ENCODE data around the gene ZNF710.

Gene ZNF710

DNA sequence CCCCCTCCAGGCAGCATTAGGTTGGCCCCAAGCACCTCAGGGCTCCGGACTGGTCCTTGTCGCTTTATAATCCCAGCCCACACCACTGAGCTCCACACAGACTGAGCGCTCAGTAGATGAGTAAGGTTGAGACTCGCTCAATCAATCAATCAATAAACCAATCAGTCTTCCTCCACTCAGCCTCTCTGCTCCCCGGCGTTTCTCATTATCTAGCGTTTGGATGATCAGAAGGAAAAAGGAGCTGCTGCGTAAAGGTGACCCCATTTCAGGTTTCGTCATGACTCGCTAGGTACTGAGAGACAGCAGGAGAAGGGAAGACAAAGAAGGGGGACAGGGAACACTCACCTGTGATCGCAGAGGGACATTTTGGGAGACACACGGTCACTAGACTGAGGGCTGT is 41.2 kb downstream of the ZNF710 start:
- DNase-seq, result no peak

DNA sequence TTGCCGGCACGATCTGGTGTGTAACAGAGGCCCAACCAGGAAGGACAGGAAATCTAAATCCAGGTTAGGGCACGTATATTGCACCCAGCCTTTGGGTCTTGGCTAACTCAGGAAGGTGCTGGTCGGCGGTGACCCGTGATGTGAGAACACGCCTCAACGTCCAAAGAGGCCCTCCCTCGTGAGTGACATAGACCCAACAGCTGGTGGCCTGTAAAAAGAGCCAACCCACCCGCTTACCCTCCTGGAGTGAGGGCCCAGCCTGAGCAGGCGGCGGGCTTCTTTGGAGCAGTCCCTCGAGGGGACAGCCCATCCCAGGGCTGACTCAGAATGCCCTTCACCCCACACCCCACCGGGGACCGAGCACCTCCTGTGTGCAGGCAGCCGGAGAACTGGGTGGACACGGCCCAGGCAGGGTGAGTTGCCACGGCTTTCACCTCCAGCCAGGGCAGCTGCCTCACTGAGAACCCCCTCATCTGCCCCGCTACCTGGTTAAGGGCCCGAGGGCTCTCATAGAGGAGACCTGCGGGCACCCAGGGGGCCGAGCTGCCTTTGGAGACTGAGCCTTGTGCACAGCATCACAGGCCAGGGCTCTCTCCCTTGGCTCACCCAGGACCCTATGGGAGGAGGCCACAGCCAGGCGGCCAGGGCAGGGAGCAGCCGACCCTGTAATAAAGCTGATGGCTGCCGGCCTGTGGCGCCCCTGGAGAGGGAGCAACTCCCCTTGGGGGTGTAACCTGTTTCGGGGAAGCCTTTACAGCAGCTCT is 41.8 kb downstream of the ZNF710 start:
- no peak for DNase-seq

DNA sequence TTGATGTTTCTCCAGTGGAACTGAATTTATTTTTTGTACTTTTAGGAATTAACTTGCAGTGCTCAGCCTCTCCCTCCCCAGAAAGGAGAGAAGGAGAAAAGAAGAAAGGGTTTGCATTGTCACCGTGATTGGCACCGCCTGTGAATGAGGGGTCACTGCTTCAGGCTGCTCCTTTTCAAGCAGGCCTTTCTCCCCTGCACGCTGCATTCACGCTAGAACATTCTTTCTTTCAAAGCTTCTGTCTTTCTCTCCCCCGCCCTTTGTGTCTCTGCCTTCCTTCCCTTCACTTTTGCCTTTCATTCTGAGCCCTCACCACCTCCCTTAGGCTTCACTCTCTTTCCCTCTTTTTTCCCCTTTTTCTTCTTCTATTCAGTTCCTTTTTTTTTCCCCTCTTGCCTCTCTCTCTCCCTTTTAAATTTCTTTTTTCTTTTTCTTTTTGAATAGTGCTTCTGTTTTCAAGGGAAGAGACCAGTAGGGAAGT is 42.4 kb downstream of the ZNF710 start:
- peak; percentile 43 for DNase-seq

DNA sequence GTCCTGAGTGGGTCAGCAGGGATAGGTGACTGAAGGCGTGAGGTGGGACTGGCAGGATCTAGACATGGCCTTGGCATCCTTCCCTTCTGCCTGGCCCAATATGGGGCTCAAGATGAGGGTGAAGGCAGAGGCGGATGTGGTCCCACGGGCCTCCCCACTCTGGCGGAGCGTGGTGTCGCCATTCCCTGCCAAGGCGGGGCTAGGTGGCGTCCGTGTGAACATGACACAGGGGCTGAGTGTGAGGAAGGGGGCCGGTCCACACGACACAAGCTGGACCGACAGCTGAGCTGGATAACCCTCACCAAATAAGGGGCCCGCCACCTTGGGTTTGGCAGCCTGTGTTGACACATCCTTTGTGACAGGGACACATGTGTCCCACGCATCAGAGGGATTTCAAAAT is 43.1 kb downstream of the ZNF710 start:
- DNase-seq, result no peak

DNA sequence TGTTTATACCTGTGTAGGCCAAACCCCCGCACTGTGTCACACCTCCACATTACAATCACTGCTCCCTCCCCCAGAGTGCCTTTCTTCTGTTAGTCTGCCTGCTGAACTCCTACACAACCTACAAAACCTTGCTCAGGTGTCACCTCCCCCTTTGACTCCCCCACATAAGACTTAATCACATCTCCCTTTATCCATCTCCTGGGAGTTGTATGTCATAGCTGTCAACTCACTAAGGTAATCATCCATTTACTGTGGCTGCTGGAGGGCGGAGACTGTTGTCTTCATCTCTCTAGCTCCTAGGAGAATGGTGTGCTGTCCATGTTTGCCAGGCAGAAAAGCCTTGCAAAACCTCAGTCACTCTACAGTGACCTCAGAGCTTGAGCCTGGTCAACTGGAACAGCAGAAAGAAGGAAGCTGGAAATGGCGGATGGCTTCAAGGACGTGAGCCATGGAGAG is 43.8 kb downstream of the ZNF710 start:
- no peak for DNase-seq

DNA sequence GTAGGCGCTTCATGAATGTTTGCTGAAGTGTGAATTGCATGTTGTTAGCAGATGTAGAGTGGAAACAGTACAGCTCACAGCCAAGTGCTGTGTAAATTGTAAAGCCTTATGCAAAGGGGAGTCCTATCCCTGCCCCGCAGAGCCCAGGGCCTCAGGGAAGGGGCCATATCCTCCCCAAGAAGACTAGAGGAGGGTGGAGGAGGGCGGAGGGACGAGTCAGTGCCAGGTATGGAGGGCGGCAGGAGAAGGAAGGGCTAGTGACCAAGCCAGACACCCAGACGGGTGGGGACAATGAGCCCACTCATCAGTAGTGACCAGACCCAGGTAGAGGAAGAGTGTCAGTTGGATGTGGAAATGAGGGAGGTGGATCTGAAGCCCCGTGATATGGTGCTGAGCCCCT is 45.2 kb downstream of the ZNF710 start:
- DNase-seq, result no peak

DNA sequence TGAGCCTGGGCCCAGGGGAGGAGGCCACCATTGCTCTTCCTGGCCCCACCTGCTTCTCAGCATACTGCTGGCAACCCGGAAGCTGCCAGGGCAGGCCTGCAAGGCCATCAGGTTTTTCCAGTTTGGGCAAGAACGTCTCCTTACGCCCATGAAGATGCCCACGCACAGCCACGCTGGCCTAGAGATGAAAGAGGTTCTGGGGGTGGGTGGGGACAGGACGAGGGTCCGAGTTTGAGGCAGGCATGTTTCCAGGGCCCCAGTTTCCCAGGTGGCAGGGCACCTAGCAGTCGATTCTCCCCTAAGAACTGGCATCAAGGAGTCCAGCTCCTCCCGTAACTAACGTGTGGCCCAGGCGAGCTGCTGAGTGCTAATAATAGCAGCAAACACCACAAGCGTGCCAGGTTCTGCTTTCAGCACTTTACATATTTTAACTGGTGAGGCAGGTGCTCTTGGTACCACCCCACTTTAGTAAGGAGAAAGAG is 45.8 kb downstream of the ZNF710 start:
- no peak for DNase-seq

DNA sequence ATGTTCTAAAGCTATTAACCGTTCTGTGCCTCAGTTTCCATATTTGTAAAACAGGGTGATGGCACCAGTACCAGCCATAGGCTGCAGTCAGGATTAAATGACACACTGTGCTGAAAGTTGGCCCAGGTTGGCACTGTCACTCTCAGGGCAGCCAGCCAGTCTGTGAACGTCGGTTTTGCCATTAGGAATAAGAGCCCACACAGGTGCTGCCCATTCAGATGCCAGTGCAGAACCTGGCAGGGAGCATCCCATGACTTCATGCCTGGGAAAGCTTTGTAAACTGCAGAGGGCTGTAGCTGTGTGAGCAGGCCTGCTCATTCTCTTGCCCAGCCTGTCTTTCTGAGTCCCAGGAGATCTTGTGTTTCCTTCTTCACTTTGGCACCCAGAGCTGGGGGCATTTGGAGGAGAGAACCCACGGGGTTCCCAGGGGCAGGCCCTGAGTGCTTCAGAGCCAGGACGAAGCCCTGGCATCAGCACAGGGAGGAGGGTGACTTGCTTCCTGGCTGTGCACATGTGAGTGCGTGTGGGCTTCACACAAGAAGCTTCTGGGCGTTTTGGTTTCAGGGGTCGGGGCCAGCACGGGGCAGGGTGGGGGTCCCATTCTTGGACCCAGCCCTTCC is 46.9 kb downstream of the ZNF710 start:
- no peak for DNase-seq

DNA sequence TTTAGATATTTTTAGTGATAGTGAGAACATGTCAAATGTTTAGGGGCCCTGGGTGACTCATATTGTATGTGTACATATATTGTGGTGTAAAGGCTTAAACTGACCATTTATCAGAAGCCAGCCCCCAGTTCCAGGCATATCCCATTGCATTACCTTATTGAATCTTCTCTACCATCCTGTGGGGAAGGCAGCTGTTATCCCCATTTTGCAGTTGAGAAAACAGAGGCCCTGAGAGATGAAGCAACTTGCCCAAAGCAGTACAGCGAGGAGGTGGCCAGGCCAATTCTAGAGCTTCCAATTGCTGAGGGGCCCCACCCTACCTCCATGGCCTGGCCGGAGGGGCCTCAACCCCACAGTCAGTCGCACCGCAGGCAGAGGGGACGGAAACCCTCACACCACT is 47.9 kb downstream of the ZNF710 start:
- DNase-seq, result no peak

DNA sequence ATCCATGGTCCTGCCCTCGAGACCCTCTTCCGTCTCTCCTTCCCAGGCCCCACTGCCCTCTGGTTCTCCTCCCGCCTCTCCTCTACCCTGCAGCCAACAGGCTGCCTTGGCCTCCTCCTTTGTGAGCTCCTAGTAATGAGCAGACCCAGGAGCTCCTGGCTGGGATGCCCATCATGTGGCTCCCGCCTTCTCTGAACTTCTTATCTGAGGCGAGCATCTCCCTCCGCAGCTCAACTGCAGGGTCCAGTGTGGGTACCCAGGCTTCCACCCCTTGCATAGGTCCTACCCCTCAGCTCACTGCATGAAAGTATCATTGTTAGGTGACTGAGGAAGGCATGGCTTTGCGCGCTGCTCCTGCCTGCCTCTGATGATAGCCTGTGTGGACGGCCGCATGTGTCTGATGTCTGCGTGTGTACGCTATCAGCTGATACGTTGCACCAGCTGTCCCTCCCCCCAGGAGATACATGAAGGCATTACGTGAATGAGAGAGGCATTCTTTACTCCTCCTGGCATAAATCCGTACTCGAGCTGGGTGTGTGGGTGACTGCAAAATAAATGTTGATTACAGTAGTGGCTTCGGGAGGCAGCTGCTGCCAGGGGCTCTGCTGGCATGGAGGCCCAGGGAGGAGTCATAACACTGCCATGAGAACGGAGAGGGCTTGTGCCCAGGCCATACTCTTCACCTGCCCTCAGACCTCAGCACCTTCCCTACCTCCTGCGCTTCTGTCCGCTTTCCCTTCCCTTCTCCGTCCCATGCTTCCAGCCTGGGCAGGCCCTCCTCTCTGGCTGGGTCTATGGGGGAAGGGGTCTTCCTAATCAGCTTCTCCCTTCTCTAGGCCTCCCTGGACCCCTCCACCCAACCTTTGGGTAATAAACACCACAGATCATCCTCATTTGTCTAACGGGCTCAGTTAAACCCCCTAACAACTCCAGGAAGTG is 48.8 kb downstream of the ZNF710 start:
- DNase-seq, result no peak

DNA sequence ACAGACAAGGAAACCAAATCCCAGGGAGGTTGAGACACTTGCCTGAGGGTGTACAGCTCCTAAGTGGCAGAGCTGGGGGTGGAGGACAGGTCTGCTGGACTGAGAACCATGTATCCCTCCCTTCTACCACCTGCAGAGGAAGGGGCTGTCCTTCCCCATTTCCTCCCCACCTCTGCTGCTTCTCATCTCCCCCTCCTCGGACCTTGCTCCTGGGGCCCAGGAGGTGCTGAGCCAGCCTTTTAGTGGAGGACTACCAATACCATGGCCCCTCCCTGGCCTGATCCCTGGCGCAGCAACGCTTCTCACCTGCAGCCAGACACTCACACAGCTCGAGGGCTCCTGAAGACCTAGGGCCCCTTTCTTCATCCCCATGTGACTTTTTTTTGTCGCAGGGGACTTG is 50.8 kb downstream of the ZNF710 start:
- DNase-seq, result no peak

DNA sequence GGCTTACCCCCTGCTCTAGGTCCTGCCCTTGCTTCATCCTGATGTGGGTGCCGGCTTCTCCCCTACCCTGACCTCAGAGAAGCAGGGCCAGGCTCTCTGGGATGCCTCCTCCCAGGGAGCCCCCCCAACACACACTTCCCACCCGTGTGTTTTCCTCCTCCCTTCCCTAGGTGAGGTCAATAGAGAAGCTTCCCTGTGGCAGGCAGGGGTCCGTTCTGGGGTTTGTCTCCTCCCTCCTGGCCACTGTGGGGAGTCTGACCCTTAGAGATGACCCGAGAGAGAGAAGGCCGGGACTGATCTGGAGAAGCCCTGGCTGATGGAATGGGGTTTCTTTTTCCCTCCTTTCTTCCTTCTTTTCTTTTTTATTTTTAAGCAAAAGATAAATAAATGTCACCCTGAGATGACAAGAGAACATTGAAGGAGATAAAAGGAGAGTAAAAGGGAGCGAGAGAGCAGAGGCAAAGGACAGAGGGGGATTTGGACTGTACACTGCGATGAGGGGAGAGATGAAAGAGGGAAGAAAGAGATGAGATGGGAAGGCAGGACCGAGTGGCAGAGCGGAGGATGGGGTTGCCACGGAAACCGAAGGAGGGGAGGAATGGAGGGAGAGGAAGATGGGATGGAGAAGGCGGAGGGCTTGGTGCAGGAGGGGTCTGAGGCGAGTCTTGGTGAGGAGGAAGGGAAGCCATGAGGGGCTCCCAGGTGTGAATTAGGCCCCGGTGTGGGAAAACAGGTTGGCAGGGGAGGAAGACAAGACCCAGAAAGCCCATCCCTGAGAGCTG is 52.8 kb downstream of the ZNF710 start:
- DNase-seq, result no peak

DNA sequence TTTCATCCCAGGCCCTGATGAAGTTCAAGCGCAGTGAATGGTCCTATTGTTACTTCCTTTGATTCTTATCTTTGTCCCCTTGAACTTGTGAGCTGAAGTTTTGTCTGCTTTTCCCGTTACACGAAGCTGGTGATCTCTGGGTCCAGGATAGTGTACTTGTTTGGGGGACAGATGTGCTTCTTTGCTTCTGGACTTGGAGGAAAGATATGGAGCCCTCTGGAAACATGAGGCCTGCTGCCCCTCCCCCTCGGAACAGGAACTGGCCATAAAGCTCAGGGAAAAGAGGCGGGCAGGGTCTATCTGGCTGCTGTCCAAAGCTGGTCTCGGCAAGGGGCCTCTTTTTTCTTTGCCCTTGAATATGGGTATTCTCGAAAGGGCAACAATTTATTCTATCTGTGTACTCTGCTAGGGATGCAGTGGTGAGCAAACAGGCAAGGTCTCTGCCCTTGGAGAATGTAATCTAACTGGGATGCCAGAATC is 53.5 kb downstream of the ZNF710 start:
- DNase-seq, result peak; percentile 56

DNA sequence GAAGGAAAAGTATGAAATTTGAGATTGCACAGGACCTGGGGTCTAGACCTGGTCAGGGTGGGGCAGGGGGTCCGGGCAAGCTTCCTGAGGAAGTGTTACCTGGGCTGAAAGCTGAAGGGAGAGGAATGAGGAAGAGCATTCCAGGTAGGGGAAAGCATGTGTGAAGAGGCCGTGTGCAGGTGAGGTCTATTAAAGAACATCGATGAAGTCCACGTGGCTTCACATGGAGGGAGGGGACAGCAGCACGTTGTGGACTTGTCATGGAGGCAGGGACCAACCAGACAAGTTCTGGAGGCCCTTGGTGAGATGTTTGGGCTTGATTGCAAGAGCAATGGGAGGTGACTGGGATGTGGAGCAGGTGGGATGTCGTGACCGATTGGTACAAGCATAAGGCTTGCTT is 54.1 kb downstream of the ZNF710 start:
- no peak for DNase-seq

DNA sequence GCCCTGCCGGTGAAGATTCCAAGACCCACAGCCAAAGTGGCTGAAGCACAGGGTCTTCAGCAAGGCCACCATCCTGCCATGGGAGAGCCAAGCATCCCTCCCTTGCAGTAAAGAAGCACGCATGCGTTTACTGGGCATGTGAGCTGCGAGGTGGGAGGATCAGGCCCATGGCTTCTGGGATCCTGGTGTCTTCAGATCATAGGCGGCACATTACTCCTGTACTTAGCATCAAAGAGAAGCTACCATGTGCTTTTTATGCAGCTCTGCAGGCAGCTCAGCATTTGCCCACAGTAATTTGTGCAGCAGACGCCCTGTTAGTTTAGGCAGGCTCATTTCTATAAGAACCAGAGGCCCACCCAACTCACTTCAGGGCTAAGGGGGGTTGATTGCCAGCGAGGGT is 55.4 kb downstream of the ZNF710 start:
- DNase-seq, result no peak

DNA sequence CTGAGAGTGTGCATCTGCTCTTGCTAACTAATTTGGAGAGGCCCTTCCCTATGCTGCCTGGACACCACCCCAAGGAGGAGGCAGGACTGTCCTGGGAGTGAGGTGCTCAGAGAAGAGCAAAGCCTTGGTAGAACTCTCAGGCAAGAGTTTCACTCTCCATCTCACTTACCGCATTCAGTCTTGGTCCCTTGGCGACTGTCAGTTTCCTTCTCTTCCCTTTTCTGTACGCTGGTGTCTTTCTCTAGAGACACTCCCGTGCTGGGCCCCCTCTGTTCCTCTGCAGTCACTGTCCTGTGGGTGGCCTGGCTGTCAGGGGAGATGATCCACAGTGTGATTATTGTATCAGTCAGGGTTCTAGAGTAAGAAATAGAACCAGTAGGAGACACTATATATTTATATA is 57.2 kb downstream of the ZNF710 start:
- DNase-seq, result no peak

DNA sequence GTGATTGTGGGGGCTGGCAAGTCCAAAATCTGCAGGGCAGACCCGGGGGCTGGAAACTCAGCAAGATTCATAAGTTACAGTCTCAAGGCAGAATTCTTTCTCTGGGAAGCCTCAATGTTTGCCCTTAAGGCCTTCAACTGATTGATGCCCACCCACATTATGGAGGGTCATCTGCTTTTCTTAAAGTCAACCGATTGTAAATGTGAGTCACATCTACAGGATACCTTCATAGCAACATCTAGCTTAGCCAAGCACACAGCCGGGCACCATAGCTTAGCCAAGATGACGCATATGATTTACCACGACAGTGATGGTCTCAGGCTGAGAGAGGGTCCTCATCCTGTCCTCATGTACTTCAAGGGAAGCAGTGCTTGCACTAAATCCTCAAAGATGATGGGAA is 57.7 kb downstream of the ZNF710 start:
- DNase-seq, result no peak

DNA sequence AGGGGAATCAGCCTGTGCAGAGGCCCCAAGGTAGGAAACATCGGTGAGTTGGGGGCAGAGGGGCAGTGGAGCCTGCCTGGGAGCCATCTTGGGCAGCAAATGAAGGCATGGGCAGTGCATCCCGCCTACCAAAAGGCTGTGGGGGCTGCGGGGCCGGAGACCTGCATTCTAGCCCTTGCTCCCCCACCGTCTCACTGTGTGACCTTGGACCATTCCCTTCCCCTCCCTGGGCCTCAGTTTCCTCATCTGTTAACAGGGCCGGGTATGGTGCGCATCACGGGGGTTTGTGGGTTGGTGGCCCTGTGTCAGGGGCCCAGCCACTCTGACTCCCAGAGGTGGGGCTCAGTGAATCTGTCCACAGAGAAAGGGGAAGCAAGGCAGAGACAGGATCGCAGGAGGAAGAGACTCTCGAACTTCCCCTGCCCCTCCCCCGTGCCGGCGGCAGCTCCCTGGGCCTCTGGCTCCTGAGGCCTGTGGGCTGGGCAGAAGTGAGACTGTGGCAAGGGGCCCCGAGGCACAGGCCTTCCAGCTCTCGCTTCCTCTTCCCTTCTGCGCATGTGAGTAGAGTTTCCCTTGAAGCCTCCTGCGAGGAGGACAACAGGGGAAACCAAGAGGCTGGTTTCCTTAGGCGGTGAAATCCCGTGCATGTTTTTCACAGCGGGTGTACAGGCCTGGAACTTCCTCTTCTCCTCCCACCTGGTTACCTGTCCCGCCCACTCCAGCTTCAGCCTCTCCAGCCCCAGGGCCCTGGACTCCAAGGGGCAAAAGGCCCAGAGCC is 58.3 kb downstream of the ZNF710 start:
- DNase-seq, result no peak

DNA sequence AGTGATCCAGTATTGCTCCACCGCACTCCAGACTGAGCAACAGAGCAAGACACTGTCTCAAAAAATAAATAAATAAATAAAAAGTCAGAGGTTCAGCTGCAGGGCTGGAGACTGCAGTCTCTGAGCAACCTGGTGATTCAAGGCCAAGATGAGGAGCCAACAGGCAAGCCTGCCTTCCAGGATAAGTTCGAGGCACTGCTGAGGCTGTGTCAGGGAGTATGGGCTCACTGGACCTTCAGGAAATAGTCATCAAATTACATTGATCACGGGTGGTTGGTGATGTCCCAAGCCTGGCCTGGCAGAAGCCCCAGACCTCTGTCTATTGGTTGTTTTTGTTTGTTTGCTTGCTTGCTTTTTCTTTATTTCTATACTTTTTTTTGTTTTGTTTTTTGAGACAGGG is 59.7 kb downstream of the ZNF710 start:
- no peak for DNase-seq

DNA sequence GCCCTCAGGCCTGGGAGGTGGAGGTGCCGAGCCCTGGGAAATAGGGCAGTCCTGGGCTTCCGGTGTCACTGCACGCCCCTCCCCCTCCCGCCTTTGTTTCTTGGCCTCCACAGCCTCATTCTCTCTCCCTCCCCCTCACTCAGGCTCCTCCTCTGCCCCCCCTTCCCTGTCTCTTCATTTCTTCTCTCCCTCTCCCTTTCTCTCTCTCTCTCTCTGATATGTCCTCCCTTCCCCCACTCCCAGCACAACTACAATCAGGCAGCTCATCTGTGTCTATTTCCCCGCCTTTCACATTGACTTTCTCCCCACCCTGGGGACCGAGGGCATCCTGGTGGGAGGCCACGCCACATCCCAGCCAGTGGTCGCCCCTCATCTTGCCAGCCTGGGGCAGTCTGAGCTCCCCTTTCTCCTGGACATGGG is 60.9 kb downstream of the ZNF710 start:
- peak; percentile 90 for DNase-seq

DNA sequence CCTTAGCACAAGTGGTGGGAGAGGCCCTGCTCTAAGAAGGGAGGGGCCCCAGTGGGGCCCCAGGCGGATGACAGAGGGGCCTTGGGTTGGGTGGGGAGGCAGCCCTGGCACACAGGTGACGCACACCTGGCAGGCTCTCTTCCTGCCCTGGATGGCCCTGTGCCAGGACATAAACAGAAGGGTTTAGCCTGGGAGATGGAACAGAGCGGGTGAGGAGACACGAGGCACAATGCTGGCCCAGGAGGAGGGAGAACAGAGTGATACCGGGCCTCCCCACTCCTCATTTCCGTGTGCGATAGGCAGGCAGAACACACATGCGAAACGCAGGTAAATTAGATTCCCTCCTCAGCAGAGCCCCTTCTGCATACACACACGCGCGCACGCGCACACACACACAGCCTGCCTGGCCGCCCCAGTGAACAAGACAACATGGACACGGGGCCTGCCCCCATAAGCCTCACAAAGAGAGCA is 61.4 kb downstream of the ZNF710 start:
- peak; percentile 48 for DNase-seq
